ENCODE data around the gene MB.

- no peak for TF ChIP-seq CTCF (IDR thresholded peaks at IDR 0.05)
- TF ChIP-seq POLR2AphosphoS5 (IDR thresholded peaks at IDR 0.05; ENCODE audit: low read depth, low read length) = no peak
- TF ChIP-seq REST (IDR thresholded peaks at IDR 0.05; ENCODE audit: insufficient read depth in 1 of 2, low read depth in 2 of 2, low read length in 1 of 2) = no peak
- no peak for TF ChIP-seq TCF7L2 (IDR thresholded peaks at IDR 0.05; ENCODE audit: low read depth, low read length)
These were observed 22.4 kb downstream of the MB start for GRCh38 chr22:35594686-35595085.
